Lower leg skin (tissue), 4 donors: ENCODE data around the gene ARID1B. TPM values are rescaled to one million over a fixed set of nuclear protein-coding genes. Genes with fewer than 3 reads are reported as not detected.

ENCODE experiments used
- DNase-seq, 2 donors: peaks; one replicate each; pipeline ENCODE4 v3.0.0-alpha.2; 2019; ENCODE audit warnings: low spot score in 2 of 2
- H3K4me3 ChIP-seq: fragments of 200-600 bp; sonication (generic); 2 replicates; pipeline ENCODE4 v1.5.1; 2017; ENCODE audit warnings: mild to moderate bottlenecking, low read depth; ENCODE audit not compliant: poor library complexity, severe bottlenecking
- CTCF ChIP-seq, 3 donors: fragments of 450-650 bp; IDR thresholded peaks; one replicate each; pipeline ENCODE4 v1.5.1; 2016; ENCODE audit warnings: antibody characterized with exemption in 3 of 3, mild to moderate bottlenecking in 3 of 3, moderate library complexity in 2 of 3
- POLR2A ChIP-seq, 2 donors: fragments of 450-650 bp; IDR thresholded peaks; one replicate each; pipeline ENCODE4 v1.6.1; 2016 to 2017; ENCODE audit warnings: antibody characterized with exemption in 2 of 2, mild to moderate bottlenecking in 1 of 2, moderate library complexity in 1 of 2
- WGBS, 2 donors: methylation state at CpG; one replicate each; pipeline ENCODE4 v1.1.5; 2018; 5-methylcytosine and 5-hydroxymethylcytosine counted together
- intact Hi-C: fragments of 100-400 bp; cut with DNase I; formaldehyde crosslinking; loops from one replicate; pipeline ENCODE4 v1.15.0; 2023; ENCODE audit warnings: low total_unique reads
- total RNA-seq, 4 donors: library from RNA; depleted of rRNA; stranded (reverse); fragments of >200 nt; gene quantifications; one replicate each; pipeline ENCODE4 v1.1.0, GENCODE V29; 2016

ARID1B gene
- total RNA-seq, 4 donors from 2014 or later: 87.3 to 132 (median 102) TPM

GRCh38 chr6:157170535-157170934 lies 393.4 kb downstream of the ARID1B start:
- intact Hi-C loops: no loop called here
- DNase-seq: no peak
- 97 to 98% methylated on average over 9 of the region's 9 CpGs for WGBS, 2 donors
- TF ChIP-seq CTCF (IDR thresholded peaks at IDR 0.05) (no peak), POLR2A (IDR thresholded peaks at IDR 0.05) (no peak)
- no peak overlapping the region for H3K4me3 ChIP-seq

GRCh38 chr6:157171801-157172200 lies 394.6 kb downstream of the ARID1B start:
- H3K4me3 ChIP-seq: no peak overlapping the region
- intact Hi-C loops: no loop called here
- TF ChIP-seq CTCF (IDR thresholded peaks at IDR 0.05): no peak
- no peak for TF ChIP-seq POLR2A (IDR thresholded peaks at IDR 0.05)
- WGBS, 2 donors: 90 to 93% methylated on average over 7 of the region's 7 CpGs
- no peak for DNase-seq

GRCh38 chr6:157172231-157172701 lies 395.1 kb downstream of the ARID1B start:
- 48 to 50% methylated on average over 8 of the region's 8 CpGs for WGBS, 2 donors
- H3K4me3 ChIP-seq: no peak overlapping the region
- intact Hi-C loops: no loop called here
- no peak for DNase-seq
- TF ChIP-seq POLR2A (IDR thresholded peaks at IDR 0.05) (no peak), CTCF (IDR thresholded peaks at IDR 0.05) (no peak)

GRCh38 chr6:157172830-157173536 lies 395.8 kb downstream of the ARID1B start:
- WGBS, 2 donors: 89% methylated on average over 5 of the region's 5 CpGs
- no peak for TF ChIP-seq POLR2A (IDR thresholded peaks at IDR 0.05)
- no peak for TF ChIP-seq CTCF (IDR thresholded peaks at IDR 0.05)
- DNase-seq: no peak
- intact Hi-C loops: no loop called here
- no peak overlapping the region for H3K4me3 ChIP-seq

- TF ChIP-seq CTCF (IDR thresholded peaks at IDR 0.05): no peak
- no peak for TF ChIP-seq POLR2A (IDR thresholded peaks at IDR 0.05)
- 87 to 89% methylated on average over 8 of the region's 8 CpGs for WGBS, 2 donors
- DNase-seq: no peak
- intact Hi-C loops: no loop called here
- H3K4me3 ChIP-seq: no peak overlapping the region
These were observed 396.6 kb downstream of the ARID1B start for GRCh38 chr6:157173776-157174175.

GRCh38 chr6:157174731-157175130 lies 397.6 kb downstream of the ARID1B start:
- TF ChIP-seq POLR2A (IDR thresholded peaks at IDR 0.05) (no peak), CTCF (IDR thresholded peaks at IDR 0.05) (no peak)
- DNase-seq: no peak
- intact Hi-C loops: no loop called here
- H3K4me3 ChIP-seq: no peak overlapping the region
